COR-L47 (cell line): Measurements from ENCODE around the gene TBX19.

Experiments used
- DNase-seq: peaks from one replicate; lab custom pipeline; 2025; lab: John Stamatoyannopoulos, UW

TBX19 gene

GRCh38 chr1:168280296-168280927 is at the start of gene TBX19:
TSS of gene TBX19 (plus strand) at chr1:168280877. CDS start at chr1:168281091, 214 bp downstream.
- DNase-seq: no peak

DNA sequence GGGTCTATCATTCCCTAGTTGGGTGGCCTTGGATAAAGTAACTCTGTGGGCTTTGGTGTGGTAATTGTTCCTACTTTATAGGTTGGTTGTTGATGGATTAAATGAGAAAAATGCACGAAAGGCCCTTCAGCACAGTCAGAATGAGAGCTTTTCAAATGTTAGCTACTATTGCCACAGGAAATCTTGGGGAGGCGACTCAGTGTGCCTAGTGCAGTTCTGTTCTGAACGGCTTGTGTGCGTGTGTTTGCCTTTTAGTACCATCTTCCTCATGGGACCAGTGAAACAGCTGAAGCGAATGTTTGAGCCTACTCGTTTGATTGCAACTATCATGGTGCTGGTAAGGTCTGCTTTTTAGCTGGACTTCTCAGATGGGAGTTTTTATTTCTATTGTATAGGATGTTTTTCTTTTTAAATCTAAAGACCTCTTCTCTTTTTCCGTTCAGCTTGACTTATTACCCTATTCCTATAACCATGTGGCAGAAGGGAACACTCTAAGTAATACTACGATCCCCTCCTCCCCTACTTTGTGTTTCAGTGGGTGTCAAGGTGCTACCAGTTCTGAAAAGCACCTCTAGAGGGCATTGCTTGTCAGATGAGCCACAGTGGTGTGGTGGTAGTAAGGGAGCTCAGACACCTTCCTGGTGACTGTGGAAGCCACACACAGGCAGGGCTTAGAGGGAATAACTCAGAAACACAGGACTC is 45.7 kb upstream of the TBX19 start:
- peak; percentile 29 for DNase-seq

GRCh38 chr1:168235548-168235885 is 45.2 kb upstream of the TBX19 start:
- DNase-seq: no peak

DNA sequence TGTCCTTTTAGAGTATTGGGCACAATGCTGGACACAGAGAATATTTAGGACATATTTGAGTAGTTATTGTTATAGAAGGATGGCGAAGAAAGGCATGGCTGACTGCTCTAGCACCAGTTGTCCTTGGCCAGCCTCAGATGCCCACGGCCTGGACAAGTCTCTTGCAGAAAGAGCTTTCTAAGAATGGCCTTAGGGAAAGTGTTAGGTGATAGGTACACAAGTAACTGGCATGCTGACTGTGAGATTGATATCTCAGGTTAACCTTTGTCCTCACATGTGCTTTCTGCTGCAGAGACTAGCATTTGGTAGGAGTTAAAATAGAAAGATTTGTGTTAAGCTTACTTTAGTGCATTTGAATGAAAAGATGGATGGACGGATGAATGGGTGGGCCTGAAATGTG is 44.7 kb upstream of the TBX19 start:
- no peak for DNase-seq

DNA sequence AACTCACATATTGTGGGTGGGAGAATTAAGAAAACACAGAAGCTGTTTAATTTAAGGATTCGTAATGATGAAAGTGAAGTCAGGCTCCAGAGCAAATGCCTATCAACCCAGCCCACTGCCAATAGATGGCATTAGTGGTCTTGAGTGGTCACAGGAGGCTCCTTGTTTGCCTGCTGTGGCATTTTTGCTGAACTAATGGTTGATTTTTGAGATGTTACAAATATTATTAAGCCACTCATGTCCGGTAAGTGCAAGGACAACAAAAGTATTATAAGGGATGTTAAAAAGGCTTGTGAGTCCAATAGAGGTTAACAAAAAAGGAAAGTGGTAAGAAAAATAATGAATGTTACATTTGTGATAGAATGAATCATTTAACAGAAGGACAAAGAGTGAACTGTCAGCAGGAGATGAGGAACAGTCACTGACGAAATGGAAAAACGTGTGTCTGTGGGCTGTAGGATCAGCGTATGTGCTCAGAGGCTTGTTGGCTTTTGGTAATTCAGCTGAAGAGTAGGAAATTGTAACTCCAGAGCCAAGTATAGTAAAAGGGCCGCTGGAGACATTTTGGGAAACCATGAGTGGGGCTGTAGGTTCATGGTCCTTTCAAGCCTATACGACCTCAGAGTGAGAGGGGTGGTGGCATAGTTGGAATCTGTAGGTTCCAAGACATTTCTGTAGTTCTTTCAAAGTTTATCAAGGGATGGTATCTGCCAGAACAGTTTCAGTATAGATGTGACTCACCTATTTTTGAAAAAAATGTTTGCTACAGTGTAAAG is 43.7 kb upstream of the TBX19 start:
- no peak for DNase-seq

- peak; percentile 38 for DNase-seq
Observed at GRCh38 chr1:168243198-168243597, 37.5 kb upstream of the TBX19 start.

- DNase-seq: peak; percentile 6
Observed at GRCh38 chr1:168243636-168244212, 37.0 kb upstream of the TBX19 start.

GRCh38 chr1:168245042-168245441 is 35.6 kb upstream of the TBX19 start:
- no peak for DNase-seq

DNA sequence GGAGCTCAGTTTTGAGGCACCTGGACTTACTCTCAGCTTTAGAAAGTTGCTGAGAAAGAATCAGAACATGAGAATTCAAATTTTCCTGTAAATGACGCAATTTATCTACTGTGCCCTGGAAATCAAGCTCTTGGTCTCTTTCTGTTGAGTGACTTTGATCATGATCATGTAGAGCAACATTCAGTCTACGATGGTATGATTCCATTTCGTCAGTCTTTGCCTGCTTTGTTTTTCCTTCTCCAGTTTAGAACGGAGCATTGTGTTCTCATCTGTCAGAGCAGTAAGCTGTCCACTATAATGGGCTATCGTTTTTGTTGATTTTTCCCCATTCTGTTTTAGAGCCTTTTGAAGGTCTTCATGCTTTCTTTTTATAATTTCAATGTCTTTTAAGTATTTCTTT is 34.2 kb upstream of the TBX19 start:
- DNase-seq: no peak

GRCh38 chr1:168252204-168252733 is 28.4 kb upstream of the TBX19 start:
- no peak for DNase-seq

DNA sequence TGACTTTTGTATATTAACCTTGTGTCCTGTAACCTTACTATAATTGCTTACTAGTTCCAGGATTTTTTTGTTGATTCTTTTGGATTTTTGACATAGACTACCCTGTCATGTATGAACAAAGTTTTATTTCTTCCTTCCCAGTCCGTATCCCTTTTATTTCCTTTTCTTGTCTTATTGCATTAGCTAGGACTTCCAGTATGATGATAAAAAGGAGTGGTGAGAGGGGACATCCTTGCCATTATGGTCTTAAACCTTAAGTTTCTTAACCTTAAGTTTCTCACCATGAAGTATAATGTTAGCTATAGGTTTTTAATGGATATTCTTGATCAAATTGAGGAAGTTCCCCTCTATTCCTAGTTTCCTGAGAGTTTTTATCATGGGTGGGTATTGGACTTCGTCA is 24.5 kb upstream of the TBX19 start:
- DNase-seq: no peak

DNA sequence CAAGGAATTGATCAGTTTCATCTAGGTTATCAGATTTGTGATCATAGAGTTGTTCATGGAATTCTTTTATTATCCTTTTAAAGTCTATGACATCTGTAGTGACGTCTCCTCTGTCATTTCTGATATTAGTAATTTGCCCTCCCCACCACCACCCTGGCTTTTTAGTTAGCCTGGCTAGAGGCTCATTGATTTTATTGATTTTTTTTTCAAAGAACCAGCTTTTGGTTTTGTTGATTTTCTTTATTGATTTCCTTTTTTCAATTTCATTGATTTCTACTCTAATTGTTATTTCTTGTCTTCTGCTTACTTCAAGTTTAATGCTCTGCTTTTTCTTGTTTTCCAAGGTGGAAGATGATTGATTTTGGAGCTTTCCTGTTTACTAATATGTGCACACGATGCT is 23.3 kb upstream of the TBX19 start:
- DNase-seq: no peak

DNA sequence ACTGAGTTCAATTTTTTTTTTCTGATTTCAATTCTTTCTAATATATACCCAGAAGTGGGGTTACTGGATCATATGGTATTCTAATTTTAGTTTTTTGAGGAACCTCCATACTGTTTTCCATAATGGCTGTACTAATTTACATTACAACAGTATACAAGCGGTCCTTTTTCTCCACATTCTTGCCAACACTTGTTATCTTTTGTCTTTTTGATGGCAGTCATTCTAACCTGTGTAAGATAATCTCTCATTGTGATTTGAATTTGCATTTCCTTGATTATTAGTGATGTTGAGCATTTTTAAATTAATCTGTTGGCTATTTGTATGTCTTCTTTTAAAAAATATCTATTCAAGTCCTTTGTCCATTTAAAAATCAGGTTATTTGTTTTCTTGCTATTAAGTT is 21.1 kb upstream of the TBX19 start:
- DNase-seq: no peak

GRCh38 chr1:168260393-168260792 is 20.3 kb upstream of the TBX19 start:
- DNase-seq: peak; percentile 42

DNA sequence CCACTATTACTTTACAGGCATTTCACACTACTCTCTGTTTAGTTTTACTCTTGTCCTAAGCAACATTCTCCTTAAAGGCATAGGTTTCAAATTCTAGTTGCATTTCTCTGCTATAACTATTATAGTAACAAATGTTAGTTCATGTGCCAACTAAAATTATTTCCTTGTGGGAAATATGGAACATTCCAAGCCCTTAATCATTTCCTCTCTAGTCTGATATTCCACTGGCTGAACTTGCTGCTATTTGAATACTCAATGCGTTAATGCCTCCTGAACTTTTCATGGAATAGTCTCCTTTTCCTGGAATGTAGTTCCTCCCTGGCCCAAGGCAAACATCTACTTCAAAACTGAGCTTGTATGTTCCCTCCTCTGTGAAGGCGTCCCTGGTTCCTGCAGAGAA is 19.3 kb upstream of the TBX19 start:
- DNase-seq: no peak

- DNase-seq: no peak
Observed at GRCh38 chr1:168263130-168263529, 17.5 kb upstream of the TBX19 start.

DNA sequence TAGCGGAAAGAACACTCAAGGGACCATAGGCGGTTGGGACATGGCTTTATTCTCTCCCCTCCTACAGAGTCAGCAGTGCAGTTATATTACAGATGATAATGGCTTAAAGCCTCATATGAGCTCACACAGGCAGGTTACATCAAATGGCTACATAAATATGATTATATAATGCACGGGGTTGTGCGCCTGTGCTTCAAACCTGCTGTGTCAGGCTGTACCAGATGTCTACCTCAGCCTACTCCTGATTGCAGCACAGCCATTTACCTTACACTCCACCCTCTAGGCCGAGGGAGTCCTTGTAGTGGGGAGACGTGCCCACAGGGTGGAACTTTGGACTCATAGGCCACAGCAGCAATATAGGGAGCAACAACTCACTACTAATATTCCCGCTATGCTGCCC is 16.4 kb upstream of the TBX19 start:
- DNase-seq: no peak

GRCh38 chr1:168265596-168265995 is 15.1 kb upstream of the TBX19 start:
- no peak for DNase-seq

- no peak for DNase-seq
Observed at GRCh38 chr1:168266644-168267186, 14.0 kb upstream of the TBX19 start.

- no peak for DNase-seq
Observed at GRCh38 chr1:168271636-168272035, 9.0 kb upstream of the TBX19 start.

DNA sequence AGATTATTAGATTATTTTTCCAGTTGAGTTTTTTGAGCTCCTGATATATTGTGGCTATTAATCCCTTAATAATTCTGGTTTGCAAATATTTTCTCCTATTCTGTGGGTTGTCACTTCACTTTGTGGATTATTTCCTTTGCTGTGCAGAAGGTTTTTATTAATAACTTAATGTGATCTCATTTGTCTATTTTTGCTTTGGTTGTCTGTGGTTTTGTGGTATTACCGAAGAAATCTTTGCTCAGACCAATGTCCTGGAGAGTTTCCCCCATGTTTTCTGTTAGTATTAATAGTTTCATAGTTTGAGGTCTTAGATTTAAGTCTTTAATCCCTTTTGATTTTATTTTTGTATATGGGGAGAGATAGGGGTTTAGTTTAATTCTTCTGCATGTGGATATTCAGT is 7.1 kb upstream of the TBX19 start:
- DNase-seq: no peak

- DNase-seq: no peak
Observed at GRCh38 chr1:168279253-168279652, 1.4 kb upstream of the TBX19 start.
